SK-N-SH (cell line): ENCODE results near the gene PHKG1.

Experiments used
- CTCF ChIP-seq: fragments of 200-600 bp; sonication (generic); IDR thresholded peaks from 2 replicates; pipeline ENCODE4 v1.6.1; 2017; ENCODE audit warnings: antibody characterized with exemption, mild to moderate bottlenecking, moderate library complexity
- IRF3 ChIP-seq: fragments of 150-350 bp; IDR thresholded peaks from 2 replicates; pipeline ENCODE4 v1.6.1; 2016; ENCODE audit warnings: mild to moderate bottlenecking, low read depth, low read length
- MAX ChIP-seq: IDR thresholded peaks from 2 replicates; pipeline ENCODE4 v1.4.0; 2012; ENCODE audit warnings: low read depth
- TF ChIP-seq, protein P1 (sequence below): IDR thresholded peaks from 2 replicates; pipeline ENCODE4 v1.6.1; 2012; ENCODE audit warnings: mild to moderate bottlenecking, low read depth, low read length, moderate library complexity

DNA sequence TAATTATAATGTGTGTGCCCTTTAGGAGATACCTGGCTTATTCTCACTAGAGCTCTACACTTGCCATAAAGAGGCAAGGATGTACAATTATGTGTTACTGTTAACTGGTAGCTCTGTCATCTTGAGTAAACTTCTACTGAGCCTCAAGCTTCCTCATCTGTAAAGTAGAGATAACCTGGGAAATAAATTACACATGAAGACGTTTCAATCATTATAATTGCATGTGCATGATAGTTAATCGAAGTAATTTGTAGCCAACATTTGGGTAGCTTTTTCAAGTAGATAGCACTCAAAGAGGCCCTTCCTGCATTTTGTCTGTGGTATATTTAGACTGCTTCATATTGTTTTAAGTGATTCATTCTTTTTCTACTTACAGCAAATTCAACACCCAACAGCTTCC is 38.8 kb downstream of the PHKG1 start:
- no peak for TF ChIP-seq CTCF
- TF ChIP-seq, protein P1, sequence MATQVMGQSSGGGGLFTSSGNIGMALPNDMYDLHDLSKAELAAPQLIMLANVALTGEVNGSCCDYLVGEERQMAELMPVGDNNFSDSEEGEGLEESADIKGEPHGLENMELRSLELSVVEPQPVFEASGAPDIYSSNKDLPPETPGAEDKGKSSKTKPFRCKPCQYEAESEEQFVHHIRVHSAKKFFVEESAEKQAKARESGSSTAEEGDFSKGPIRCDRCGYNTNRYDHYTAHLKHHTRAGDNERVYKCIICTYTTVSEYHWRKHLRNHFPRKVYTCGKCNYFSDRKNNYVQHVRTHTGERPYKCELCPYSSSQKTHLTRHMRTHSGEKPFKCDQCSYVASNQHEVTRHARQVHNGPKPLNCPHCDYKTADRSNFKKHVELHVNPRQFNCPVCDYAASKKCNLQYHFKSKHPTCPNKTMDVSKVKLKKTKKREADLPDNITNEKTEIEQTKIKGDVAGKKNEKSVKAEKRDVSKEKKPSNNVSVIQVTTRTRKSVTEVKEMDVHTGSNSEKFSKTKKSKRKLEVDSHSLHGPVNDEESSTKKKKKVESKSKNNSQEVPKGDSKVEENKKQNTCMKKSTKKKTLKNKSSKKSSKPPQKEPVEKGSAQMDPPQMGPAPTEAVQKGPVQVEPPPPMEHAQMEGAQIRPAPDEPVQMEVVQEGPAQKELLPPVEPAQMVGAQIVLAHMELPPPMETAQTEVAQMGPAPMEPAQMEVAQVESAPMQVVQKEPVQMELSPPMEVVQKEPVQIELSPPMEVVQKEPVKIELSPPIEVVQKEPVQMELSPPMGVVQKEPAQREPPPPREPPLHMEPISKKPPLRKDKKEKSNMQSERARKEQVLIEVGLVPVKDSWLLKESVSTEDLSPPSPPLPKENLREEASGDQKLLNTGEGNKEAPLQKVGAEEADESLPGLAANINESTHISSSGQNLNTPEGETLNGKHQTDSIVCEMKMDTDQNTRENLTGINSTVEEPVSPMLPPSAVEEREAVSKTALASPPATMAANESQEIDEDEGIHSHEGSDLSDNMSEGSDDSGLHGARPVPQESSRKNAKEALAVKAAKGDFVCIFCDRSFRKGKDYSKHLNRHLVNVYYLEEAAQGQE = no peak
- no peak for TF ChIP-seq MAX
- TF ChIP-seq IRF3 = no peak
